Activated CD4-positive, alpha-beta T cell treated with anti-CD3 and anti-CD28 coated beads, Interleukin-2, amount 50 U/mL, for 4 hours (primary cell): Measurements from ENCODE around the gene IL1B.

ENCODE experiments used
- DNase-seq, 2 experiments: peaks; one replicate each; pipeline ENCODE4 v3.0.0-alpha.2; 2020

Gene IL1B

DNA sequence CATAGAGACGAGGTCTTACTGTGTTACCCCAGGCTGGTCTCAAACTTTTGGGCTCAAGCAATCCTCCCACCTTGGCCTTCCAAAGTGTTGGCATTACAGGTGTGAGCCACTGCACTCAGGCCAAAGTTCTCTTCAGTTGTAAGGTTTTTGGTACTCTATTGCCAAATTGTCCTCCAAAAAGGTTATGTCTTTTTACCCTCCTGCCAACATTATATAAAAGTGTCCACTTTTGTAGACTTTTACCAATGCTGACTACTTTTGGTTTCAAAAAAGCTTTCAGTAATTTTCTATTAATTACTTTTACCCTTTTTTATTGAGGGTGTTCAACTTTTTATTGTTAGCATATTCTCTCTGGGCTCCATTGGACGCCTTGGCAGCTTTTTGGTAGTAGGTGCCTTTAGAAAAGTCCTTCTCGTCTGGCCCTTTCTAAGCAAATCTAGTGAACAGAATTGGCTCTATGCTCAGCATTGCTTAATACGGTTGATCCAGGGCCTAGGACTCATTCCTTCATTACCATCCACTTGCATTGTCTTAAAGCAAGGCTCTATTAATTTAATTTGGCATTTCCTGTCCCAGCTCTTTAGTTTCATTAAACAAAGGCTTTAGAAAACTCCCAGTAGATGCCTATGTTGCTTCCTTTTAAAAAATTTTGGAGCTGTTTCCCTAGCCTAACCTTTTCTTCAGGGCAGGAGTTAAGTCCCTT is 35.5 kb downstream of the IL1B start:
- DNase-seq = no peak

DNA sequence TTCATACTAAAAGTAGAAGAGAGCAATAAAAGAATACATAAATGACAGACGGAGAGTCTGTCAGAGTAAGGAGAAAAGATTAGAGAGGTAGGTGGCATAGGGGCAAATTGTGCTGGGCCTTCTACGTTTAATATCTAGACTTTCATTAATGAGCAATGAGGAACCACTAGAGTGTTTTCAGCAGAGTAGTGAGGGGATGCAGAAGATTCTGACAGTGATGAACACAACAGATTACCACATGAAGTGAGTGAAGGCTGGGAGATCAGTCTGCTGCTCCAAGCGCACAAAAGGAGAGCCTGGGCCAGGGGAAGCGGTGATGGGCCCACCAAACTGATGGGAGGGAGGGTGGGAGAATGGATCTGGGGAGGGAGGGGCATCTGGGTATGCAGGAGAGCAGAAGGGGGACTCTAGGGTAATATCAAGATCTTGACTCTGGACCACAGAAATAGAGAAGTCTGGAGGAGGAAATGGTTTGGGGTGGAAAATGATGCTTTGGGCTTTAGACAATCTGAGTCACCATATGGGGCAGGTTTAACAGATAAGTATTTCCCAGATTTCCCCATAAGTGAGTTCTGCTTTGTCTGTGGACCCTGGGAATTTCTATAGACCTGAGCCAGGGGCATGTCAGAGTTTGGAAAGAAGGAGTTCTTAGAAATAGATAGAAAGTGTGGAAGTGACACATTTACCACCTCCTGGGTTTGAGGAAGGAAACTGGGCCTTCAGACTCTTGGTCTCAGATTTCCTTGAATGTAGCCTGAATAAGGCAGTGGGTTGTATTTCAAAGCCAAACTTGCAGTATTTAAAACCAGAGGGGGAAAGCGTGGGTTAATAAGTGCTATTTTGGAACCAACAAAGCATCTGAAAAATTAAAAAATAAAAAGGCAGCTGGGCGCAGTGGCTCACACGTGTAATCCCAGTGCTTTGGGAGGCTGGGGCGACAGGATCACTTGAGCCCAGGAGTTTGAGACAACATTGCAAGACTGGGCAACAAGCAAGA is 37.3 kb downstream of the IL1B start:
- no peak for DNase-seq

GRCh38 chr2:112796486-112796885 is 40.1 kb downstream of the IL1B start:
- DNase-seq = no peak

- DNase-seq = no peak
Observed at GRCh38 chr2:112795774-112796173, 40.8 kb downstream of the IL1B start.

DNA sequence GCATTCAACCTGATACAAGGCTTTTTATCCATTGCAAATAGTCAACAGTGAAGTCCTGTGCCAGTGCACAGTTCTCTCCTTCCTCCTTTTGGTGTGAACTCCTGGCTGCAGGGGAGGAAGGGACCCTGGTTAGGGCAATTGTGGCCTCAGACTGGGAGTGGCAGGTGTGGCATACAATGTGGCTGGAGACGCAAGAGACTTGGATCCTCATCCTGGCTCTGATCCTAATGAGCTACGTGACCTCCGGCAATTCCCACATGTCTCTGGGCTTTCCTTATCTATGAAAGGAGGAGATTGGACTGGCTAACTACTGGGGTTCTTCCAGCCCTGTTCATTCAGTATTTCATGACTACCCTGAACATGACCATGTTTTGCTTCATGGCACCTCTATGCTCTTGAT is 41.7 kb downstream of the IL1B start:
- DNase-seq = no peak

GRCh38 chr2:112794131-112794733 is 42.3 kb downstream of the IL1B start:
- no peak for DNase-seq

DNA sequence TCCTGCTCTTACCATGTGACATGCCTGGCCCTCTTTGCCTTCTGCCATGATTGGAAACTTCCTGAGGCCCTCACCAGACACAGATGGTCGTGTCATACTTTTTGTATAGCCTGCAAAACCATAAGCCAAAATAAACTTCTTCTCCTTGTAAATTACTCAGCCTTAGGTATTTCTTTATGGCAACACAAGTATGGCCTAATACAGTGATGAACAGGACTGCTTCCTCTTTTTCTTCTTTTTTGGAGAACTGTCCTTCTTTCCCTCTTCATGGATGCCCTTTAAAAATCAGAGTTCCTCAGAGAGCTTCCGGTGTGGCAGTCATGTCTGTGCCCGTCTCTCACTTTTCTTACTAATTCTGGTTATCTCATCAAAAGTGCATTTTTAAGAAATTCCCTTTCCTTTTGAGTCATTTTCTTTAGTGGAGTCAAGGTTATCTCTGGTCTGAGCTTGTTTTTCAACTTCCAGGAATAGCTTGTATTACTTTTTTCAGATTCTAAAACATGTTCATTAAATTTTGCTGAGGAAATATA is 43.1 kb downstream of the IL1B start:
- no peak for DNase-seq

GRCh38 chr2:112792419-112792818 is 44.2 kb downstream of the IL1B start:
- DNase-seq = no peak

DNA sequence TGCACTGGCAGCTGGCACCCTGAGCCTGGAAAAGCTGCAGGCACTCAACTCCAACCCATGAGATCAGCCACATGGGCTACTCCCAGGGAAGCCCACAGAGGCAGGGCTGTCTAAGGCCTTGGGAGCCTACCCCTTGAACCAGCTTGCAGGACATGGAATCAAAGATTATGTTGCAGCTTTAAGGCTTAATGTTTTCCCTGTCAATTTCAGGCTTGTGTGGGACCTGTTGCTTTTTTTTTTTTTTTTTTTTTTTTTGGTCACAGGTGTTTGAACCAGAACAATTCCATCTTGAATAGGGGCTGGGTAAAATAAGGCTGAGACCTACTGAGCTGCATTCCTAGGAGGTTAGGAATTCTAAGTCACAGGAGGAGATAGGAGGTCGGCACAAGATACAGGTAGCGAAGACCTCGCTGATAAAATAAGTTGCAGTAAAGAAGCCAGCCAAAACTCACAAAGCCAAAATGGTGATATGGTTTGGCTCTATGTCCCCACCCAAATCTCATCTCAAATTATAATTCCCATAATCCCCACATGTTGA is 44.8 kb downstream of the IL1B start:
- DNase-seq = no peak

DNA sequence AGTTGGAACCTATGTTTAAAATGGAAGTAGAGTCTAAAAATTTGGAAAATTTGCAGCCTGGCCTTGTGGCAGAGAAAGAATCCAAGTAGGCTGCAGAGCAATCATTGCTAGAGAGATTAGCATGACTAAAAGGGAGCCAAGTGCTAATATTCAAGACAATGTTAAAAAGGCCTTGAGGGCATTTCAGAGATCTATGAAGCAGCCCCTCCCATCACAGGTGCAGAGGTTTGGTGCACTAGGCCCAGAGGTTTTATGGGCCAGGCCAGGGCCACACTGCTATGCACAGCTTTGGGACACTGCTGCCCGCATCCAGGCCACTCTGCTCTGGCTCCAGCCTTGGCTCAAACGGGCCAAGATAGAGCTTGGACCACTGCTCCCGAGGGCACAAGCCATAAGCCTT is 45.6 kb downstream of the IL1B start:
- no peak for DNase-seq

DNA sequence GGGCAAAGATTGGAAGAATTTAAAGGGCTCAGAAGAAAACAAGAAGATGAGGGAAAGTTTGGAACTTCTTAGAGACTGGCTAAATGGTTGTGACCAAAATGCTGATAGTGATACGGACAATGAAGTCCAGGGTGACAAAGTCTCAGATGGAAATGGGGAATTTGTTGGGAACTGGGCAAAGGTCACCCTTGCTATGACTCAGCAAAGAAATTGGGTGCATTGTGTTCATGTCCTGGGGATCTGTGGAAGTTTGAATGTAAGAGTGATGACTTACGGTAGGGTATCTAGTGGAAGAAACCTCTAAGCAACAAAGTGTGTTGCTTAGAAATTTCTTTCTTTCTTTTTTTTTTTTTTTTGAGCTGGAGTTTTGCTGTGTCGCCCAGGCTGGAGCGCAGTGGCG is 46.3 kb downstream of the IL1B start:
- no peak for DNase-seq

- no peak for DNase-seq
Observed at GRCh38 chr2:112789186-112789585, 47.4 kb downstream of the IL1B start.

DNA sequence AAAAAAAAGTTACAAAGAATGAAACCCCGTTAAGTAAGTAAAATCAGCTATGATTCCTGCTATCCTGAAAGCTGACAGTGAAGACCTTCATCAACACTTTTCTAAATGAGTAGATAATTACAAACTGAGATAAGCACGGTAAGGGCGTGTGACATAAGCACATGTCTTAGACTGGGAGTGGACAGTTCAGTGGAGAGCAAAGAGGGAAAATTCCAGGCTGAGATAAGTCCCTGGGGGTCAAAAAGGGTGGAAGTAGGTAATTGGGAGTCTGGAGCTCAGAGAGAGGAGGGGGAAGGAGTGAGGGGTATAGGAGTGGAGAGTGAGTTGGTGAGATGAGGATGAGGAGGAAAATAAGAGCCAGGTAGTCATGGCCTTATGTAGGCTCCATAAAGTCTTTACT is 47.9 kb downstream of the IL1B start:
- no peak for DNase-seq

- no peak for DNase-seq
Observed at GRCh38 chr2:112787729-112788393, 48.7 kb downstream of the IL1B start.

GRCh38 chr2:112787294-112787693 is 49.3 kb downstream of the IL1B start:
- DNase-seq = no peak

- DNase-seq = no peak
Observed at GRCh38 chr2:112784199-112785189, 52.1 kb downstream of the IL1B start, which contains the start of gene IL1A. Gene IL1A (minus strand): TSS chr2:112784493. CDS start chr2:112783770, 723 bp downstream.

GRCh38 chr2:112783187-112783714 is 53.3 kb downstream of the IL1B start:
- DNase-seq = no peak

DNA sequence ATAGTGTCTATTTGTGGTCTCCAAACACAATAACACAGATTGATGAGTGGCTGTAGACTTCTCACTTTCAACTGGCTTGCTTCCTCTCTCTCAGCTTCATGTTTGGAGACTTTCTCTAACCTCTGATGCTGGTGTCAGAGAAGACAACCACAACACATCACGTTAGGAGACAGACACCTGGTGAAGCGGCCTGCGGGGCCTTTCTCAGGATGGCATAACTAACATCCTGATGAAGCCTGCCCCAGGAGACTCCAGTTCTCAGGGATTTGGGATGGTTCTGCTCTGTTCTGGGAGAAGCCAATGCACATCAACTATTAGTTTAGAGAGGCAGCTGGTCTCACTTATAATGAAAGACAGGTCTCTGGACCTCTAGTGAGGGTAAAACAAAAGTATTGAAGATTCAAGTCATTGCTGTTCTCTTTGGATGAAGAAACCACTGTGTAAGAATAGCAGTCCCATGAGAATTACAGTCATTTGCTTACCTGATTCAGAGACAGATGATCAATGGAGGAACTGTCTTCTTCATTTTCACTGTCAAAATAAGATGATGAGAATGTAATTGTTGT is 54.3 kb downstream of the IL1B start:
- no peak for DNase-seq
